Measurements from ENCODE around the gene METRN.
A peak's percentile ranks its signal among the peaks of the same experiment; 100 is the strongest.
"Not testable (repeated sequence)": the region's sequence is repeated elsewhere in the genome, so short reads cannot be mapped to it uniquely, and the experiment has no call there.

Gene METRN

DNA sequence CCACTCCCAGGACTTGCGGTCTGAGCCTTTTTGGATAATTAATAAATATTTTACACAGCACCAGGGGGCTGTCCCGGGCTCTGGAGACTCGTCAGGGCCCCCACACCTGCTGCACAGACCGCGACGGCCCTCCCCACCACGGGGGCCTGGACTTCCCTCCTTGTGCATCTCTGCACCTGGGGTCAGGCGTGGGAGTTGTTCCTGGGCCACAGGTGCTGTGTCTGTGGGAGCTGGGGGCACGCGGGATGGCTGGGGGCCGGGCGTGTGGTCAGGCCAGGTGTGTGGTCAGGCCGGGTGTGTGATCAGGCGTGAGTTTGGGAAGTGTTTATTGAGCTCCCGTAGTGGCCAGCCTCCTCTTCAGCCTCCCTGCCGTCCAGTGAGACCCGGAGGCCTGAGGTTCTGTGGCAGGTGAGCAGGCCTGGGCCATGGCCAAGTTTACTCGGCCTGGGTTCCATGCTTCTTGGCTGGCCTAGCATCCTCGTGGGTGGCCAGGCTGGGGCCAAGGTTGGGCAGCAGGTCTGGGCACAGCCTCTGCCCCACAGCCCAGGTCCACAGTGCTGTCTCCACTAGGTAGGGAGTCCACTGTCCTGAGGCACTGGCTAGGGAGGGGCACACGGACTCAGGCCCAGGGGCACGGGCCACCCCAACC is 36.6 kb upstream of the METRN start:
- DNase-seq = no peak

- peak; percentile 78 for DNase-seq
Measured at GRCh38 chr16:678858-679813, 35.8 kb upstream of the METRN start.

DNA sequence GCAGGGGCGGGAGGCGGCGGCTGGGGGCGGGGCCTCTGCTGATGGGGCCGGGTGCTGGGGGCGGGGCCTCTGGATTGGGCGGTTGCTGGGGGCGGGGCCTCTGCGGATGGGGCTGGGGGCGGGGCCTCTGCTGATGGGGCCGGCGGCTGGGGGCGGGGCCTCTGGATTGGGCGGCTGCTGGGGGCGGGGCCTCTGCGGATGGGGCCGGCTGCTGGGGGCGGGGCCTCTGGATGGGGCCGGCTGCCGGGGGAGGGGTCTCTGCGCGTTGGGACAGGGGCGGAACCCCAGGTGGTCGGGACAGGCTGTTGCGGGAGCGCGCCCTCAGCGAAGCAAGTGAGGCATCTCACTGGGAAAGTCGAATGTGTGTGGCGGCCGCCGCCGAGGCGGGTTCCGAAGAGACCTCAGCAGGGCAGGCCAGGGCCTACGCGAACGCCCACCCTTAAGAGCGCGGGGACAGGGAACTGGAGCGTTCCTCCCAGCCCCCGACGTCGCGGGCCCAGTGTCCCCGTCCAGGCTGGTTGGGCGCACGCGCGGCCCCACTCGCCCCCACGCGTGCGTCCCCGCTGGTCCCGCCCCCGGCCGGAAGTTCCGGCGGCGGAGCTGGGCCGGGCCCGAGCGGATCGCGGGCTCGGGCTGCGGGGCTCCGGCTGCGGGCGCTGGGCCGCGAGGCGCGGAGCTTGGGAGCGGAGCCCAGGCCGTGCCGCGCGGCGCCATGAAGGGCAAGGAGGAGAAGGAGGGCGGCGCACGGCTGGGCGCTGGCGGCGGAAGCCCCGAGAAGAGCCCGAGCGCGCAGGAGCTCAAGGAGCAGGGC is 34.9 kb upstream of the METRN start, which contains the start of gene STUB1:
Gene STUB1 (plus strand): TSS at position 597 of the 811 bp plus-strand sequence. CDS start 116 bp downstream, at position 713.
- peak; percentile 94 for DNase-seq

DNA sequence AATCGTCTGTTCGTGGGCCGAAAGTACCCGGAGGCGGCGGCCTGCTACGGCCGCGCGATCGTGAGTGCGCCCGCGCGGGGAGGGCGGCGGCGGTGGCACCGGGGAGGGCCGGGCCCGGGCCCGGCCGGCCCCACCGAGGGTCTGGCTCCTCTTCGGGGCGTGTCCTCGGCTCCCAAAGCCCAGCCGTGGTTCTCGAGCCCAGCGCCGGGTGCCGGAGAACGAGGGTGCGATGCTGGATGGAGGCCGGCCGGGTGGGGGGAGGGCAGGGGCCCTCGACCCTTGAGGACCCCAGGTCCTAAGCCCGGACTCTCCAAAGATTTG is 34.3 kb upstream of the METRN start:
- DNase-seq = no peak

- DNase-seq = peak; percentile 47
Measured at GRCh38 chr16:680967-681745, 33.8 kb upstream of the METRN start.

GRCh38 chr16:681746-682427 is 33.0 kb upstream of the METRN start:
- no peak for DNase-seq

DNA sequence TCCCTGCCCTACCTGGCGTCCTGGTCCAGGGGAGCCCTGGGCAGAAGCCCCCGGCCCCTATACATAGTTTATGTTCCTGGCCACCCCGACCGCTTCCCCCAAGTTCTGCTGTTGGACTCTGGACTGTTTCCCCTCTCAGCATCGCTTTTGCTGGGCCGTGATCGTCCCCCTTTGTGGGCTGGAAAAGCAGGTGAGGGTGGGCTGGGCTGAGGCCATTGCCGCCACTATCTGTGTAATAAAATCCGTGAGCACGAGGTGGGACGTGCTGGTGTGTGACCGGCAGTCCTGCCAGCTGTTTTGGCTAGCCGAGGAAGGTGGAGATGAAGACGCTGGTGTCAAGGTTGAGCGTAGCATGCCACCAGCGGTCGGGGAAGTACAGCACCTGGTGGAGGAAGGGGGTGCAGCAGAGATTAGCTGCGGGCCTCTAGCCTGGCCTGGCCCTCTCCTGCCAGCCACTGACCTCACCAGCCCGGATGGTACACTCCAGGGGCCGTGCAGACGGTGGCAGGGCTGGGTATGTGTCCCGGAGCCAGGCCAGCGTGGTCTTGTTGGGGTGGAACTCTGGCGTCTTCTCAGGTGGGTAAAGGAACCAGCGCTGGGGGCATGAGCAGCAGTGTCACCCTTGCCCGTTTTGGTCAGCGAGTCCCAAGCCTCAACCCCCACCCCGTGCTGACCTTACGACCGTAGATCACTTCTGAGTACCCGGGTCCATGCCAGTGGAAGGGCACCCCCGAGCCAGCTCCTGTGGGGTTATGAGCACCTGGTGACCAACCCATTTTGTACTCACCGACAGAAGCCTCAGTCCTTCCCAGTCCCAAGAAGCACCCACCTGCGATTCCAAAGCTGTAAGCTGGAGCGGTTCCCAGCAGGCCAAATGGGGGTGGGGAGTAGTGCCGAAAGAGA is 32.2 kb upstream of the METRN start:
- no peak for DNase-seq

DNA sequence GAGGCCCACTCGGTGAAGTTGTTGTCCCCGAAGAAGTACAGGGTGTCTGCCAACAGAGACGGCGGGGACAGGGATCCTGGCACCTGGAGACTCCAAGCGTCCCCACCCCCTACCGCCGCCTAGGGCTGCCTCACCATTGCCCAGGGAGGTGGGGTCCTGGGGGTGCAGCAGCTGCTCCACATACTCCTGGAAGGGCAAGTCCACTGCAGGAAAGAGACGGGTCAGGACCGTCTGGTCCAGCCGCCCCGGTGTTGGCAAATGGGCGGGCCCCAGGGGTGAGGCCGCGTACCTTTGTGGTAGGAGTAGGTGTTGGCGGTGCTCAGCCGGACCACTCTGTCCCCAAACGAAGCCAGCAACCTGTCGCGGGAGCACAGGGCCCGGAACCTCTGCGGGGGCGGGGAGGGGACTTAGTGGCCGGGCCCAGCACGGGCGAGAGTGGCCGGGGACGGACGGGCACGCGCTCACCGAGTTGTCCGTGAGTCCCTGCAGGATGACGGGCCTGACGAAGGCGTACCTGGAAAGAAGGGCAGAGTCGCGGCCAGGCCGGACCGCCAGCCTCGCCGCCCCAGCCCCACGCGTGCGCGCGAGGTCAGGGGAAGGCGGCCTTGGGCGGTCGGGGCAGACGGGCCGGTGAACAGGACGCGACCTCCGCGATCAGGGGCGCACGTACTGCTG is 31.4 kb upstream of the METRN start:
- DNase-seq = peak; percentile 45

DNA sequence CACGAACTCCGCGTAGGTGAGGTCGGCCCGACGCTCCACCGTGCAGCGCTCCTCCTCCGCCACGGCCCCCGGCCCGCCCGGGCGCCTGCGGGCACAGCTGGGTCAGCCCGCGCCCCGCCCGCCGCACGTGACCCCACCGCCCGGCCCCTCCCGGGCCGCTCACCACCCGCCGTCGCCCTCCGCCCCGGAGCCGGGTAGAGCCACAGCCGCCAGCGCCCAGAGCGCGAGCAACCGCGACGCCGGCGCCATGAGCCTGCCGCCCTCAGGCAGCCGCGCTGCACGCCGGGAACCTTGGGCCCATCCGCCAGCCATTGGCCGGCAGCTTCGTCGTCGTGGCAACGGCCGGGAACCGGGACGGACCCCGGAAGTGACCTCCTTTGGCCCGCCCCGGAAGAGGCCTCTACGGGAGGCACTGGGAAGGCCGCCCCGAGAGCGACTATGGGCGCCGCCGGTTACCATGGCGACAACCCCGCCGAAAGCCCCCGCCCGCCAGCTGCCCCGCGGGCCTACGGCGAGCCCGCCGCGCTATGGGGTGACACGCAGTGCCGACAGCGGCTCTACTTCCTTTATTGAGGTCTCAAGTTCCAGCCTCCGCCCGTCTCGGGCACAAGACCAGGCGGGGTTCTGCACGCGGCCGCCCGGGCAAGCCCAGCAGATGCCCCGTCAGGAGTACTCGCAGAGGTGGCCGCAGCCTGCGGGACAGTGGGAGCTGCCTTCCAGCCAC is 30.7 kb upstream of the METRN start, which contains the start of gene JMJD8:
Gene JMJD8 (minus strand): TSS at position 264 of the 724 bp plus-strand sequence. CDS start 15 bp downstream, at position 249.
- DNase-seq = peak; percentile 98

DNA sequence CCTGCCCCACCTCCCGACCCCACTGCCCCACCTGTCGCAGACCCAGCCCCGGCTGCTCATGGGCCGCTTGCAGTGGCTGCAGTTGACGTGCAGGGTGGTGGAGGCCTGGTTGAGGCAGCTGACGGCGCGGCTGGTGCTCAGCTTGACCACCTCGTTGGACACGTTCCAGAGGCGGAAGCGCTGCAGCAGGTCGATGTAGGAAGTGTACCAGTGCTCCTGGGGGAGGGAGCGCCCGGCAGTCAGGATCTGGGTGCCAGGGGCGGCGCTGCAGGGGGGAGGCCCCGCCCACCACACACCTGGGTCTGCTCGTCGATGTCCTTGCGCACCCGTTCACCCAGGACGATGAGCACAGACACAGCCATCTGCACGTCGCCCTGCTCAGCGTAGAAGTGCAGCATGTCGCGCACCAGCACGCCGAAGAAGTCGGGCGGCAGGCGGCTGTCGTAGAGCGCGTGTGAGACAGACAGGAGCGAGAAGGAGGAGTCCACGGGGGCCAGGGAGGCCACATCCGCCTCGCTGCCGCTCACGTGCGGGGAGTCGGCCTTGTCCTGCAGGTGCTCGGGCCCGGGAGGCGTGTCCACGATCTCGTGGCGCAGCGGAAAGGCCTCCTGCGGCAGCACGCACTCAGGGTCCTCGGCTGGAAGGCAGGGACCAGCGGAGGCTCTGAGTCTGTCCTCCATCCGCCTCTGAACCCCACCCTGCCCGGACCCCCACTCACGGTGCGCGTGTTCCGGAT is 29.8 kb upstream of the METRN start:
- no peak for DNase-seq

- DNase-seq = no peak
Measured at GRCh38 chr16:685967-686366, 29.0 kb upstream of the METRN start.

GRCh38 chr16:686459-687260 is 28.3 kb upstream of the METRN start:
- DNase-seq = no peak

DNA sequence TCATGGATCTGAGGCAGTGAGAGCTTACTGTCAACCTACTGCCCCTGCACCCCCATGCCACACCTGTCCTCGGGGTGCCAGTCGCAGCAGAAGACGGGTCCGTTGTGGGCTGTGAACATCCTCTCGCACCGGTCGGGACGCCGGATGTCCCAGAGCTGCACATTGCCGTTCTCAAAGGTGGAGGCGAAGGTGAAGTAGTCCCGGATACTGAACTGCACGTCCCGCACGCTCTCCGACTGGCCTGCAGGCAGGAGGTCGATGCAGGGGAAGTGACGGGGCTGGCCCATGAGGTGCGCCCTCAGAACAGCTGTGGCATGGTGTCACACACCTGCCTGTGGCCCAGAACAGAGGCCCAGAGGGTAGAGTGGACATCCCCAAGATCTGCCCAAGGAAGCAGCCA is 27.4 kb upstream of the METRN start:
- DNase-seq = no peak

- DNase-seq = no peak
Measured at GRCh38 chr16:689175-689897, 25.6 kb upstream of the METRN start.

- not testable (repeated sequence) for DNase-seq
Measured at GRCh38 chr16:691242-691641, 23.7 kb upstream of the METRN start.

GRCh38 chr16:692356-693108 is 22.4 kb upstream of the METRN start:
- no peak for DNase-seq
